MV-4-11 (cell line): ENCODE results near the gene FEN1.

Source experiments
- DNase-seq: peaks from one replicate; lab custom pipeline; 2025; lab: John Stamatoyannopoulos, UW

FEN1 gene

GRCh38 chr11:61792310-61793082 is at the start of gene FEN1, which contains the start of gene TMEM258:
FEN1 (plus strand) TSS chr11:61792911; CDS start chr11:61795362, 2,451 bp downstream.
TMEM258 (minus strand) TSS chr11:61792599; CDS start chr11:61792558, 41 bp downstream.
- DNase-seq = peak; percentile 90

DNA sequence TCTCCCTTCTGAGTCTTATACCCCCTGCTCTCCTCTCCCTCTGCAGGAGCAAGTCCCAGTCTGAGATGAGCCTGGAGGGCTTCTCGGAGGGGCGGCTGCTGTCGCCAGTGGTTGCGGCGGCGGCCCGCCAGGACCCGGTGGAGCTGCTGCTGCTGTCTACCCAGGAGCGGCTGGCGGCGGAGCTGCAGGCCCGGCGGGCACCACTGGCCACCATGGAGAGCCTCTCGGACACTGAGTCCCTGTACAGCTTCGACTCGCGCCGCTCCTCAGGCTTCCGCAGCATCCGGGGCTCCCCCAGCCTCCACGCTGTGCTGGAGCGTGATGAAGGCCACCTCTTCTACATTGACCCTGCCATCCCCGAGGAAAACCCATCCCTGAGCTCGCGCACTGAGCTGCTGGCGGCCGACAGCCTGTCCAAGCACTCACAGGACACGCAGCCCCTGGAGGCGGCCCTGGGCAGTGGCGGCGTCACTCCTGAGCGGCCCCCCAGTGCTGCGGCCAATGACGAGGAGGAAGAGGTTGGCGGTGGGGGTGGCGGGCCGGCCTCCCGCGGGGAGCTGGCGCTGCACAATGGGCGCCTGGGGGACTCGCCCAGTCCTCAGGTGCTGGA is 49.1 kb upstream of the FEN1 start:
- no peak for DNase-seq

- DNase-seq = no peak
Observed at GRCh38 chr11:61744181-61744580, 48.5 kb upstream of the FEN1 start.

- no peak for DNase-seq
Observed at GRCh38 chr11:61744609-61745156, 48.0 kb upstream of the FEN1 start.

GRCh38 chr11:61745781-61746441 is 46.8 kb upstream of the FEN1 start:
- DNase-seq = no peak

DNA sequence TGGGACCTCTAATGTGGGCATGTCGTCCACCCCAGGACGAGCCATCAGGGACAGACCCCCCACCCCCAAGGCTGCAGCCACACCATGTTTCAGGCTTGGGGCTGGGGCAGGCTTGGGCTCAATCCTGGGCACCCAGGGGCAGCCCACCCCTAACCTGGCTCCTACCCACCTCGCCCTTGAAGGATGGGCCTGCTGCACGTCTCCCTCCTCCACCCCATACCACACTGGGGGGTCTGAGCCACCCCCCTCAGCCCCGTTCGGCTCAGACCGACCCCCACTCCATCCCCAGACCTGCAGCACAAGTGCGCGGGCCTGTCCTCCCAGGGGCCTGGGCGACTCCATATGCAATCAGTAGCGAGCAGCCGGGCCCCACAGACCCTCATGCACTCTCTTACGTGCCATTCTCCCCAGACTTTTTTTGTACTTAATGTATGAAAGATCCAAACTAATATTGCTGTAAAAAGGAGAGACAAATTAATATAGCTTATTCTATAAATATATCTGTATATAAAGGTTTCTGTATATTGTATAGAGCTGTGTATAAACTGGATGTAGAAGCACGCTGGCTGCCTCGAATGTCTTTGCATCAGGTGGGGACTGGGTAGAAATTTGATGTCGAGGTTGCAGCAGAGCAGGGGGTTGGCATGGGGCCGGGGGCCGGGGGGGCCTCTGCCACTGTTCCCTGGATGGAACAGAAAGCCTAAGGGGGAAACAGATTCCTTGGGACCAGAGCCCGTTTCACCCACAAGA is 46.1 kb upstream of the FEN1 start:
- DNase-seq = no peak

GRCh38 chr11:61747192-61747966 is 45.3 kb upstream of the FEN1 start:
- peak; percentile 38 for DNase-seq

DNA sequence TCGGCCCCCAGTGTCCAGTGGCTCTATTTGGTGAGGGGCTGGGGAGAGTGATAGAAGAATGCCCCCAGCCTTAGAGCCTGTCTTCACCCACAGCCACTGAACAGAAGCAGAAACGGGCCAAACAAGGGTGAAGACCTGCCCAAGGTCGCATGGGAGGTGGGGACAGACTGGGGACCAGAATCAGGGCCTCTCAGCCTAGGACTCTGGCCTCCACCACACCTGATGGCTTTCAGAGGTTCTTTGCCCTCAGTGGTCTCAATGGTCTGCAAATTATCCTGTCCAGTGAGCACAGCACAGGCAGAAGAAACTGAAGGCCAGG is 44.8 kb upstream of the FEN1 start:
- no peak for DNase-seq

- DNase-seq = no peak
Observed at GRCh38 chr11:61749591-61750217, 43.0 kb upstream of the FEN1 start.

GRCh38 chr11:61750631-61751273 is 42.0 kb upstream of the FEN1 start:
- DNase-seq = peak; percentile 4

DNA sequence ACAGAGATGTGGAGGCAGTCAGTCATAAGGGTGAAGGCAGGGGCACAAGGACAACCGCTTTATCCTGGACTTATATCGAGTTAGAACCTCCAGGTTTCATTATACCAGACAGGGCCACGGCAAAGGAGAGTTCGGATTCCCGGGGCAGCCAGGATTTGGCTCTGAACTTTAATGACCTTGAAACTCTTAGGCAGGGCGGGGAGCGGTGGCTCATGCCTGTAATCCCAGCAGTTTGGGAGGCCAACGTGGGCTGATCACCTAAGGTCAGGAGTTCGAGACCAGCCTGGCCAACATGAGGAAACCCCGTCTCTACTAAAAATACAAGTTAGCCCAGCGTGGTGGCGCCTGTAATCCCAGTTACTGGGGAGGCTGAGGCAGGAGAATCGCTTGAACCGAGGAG is 41.3 kb upstream of the FEN1 start:
- no peak for DNase-seq

- DNase-seq = no peak
Observed at GRCh38 chr11:61752117-61752924, 40.4 kb upstream of the FEN1 start, which contains the start of gene MYRF. MYRF (plus strand) TSS chr11:61752636; CDS start chr11:61752745, 109 bp downstream.

- DNase-seq = no peak
Observed at GRCh38 chr11:61752925-61753521, 39.7 kb upstream of the FEN1 start.

DNA sequence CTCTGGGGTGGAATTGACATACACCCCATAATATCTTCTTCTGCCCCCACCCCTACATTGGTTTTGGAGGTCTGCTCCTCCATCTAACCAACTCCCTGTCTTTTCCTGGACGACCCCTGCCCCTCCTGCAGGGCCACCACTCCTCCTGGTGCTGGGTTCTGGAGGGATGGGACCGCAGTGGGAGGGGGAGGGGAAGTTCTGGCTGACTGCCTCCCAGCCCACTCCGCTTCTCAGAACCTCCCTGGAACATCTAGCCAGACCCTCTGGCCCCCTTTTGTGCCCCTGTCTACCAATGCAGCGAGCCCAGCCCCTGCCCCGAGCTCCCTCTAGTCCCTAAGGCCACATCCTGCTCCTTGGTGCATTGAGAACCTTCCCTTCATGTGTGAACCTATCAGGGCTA is 39.0 kb upstream of the FEN1 start:
- no peak for DNase-seq

DNA sequence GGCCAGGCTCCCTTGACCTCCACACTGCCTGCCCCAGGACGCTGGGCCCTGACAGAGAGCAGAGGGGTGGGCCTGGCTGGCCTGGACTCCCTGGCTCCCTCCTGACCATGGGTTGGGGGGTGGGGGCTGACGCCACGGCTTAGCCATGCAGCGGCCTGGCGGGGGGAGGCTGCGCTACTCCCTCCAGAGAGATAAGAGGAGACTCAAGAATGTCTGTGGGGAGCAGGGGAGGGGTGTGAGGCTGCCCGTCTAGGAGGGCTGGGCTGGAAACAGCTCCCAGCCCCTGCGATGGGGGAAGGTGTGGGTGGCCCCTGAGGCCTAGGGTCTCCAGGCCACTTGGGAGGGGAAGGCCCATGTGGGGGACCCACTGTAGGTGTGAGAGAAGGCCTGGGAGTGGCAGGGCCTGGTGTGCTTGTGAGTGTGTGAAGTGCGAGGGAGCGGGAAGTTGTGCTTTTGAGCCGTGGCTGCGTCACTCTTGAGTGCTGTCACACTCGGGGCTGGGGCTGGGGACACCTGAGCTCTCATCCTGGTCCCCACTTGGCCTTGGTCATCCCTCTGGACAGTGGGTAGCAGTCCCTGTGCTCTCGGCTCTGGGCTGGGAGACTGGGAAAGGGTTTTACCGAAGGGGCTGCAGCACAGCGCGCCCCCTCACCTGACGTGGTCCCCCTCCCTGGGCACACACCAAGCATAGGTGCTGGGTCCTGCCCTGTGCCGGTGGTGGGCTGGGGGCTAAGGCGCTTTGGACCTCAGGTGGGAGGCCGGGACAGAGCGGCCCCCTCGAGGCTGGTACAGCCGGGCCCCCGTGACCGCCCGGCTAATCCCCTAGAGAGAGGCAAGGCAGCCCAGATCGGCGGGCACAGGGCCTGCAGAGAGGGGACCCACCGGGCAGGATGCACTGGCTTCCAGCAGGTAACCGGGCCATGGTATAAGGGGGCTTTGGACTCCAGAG is 37.9 kb upstream of the FEN1 start:
- DNase-seq = no peak

- DNase-seq = no peak
Observed at GRCh38 chr11:61756147-61756451, 36.6 kb upstream of the FEN1 start.

GRCh38 chr11:61756452-61757212 is 36.1 kb upstream of the FEN1 start:
- DNase-seq = peak; percentile 47
